Measurements from ENCODE around the gene PPP4R1.
A peak's percentile ranks its signal among the peaks of the same experiment; 100 is the strongest.
"Not testable (repeated sequence)": the region's sequence is repeated elsewhere in the genome, so short reads cannot be mapped to it uniquely, and the experiment has no call there.

PPP4R1 gene

DNA sequence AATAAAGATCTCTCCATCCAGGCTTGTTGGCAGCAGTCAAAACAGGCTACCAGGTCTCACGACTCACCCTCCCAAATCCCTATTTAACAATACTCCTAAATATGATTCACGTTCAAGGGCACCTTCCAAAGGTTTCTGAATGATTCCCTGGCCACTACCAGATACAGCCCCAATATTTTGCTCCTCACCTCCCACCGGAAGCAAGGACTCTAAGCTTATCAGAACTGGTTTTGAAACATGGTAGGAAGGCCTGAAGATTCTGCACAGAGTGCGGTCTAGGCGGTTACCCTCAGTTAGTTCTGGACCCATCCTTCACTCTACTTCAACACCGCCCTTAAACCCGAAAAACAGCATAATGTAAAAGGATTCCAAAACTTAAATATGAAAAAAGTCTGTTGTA, 5.2 kb downstream of the PPP4R1 start:
- Histone ChIP-seq H3K9me3 (ENCODE audit: control insufficient read depth, insufficient read depth, low read length) (no peaks in the 10 kb centered on the region), H3K4me1 (ENCODE audit: control insufficient read depth, insufficient read depth, low read length) (peaks cover 21% of the 10 kb centered on the region), H3K9ac (ENCODE audit: low read depth, low read length) (no peak overlapping the region), H3K4me3 (ENCODE audit: low read depth, low read length) (no peak overlapping the region), H3K27ac (ENCODE audit: low read depth, low read length) (peak overlapping the region; percentile 23), H3K27me3 (ENCODE audit: control insufficient read depth, insufficient read depth, low read length) (no peaks in the 10 kb centered on the region), H3K36me3 (ENCODE audit: control insufficient read depth, insufficient read depth, low read length) (peaks cover 12% of the 10 kb centered on the region)

- H3K9me3 ChIP-seq (ENCODE audit: control insufficient read depth, insufficient read depth, low read length): no peaks in the 10 kb centered on the region
- peak overlapping the region; percentile 23 for H3K27ac ChIP-seq (ENCODE audit: low read depth, low read length)
- no peaks in the 10 kb centered on the region for H3K27me3 ChIP-seq (ENCODE audit: control insufficient read depth, insufficient read depth, low read length)
- H3K36me3 ChIP-seq (ENCODE audit: control insufficient read depth, insufficient read depth, low read length): peaks cover 12% of the 10 kb centered on the region
- peaks cover 21% of the 10 kb centered on the region for H3K4me1 ChIP-seq (ENCODE audit: control insufficient read depth, insufficient read depth, low read length)
- H3K4me3 ChIP-seq (ENCODE audit: low read depth, low read length): no peak overlapping the region
- H3K9ac ChIP-seq (ENCODE audit: low read depth, low read length): no peak overlapping the region
These were observed 5.6 kb downstream of the PPP4R1 start for GRCh38 chr18:9608728-9609127.

DNA sequence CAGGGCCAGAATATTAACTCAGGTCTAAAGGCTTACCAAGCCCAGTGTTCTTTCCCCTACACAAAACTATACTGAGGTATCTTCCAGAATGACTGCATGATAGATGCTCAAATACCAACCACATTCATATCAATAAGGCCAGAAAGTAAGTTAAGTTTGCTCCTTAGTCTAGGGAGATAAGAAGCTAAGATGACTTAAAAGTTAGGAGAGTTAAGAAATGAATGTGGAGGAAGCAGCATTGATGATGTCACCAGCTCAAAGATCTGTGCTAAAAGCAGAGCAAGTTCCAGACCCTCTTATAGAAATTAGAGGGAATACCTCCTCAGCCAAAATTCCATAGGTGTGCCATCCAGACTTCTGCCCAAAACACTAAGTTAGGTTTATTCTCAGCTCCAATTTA, 6.1 kb downstream of the PPP4R1 start:
- H3K27me3 ChIP-seq (ENCODE audit: control insufficient read depth, insufficient read depth, low read length): no peaks in the 10 kb centered on the region
- H3K4me3 ChIP-seq (ENCODE audit: low read depth, low read length): no peak overlapping the region
- peaks cover 21% of the 10 kb centered on the region for H3K4me1 ChIP-seq (ENCODE audit: control insufficient read depth, insufficient read depth, low read length)
- H3K9ac ChIP-seq (ENCODE audit: low read depth, low read length): no peak overlapping the region
- H3K9me3 ChIP-seq (ENCODE audit: control insufficient read depth, insufficient read depth, low read length): no peaks in the 10 kb centered on the region
- peaks cover 12% of the 10 kb centered on the region for H3K36me3 ChIP-seq (ENCODE audit: control insufficient read depth, insufficient read depth, low read length)
- no peak overlapping the region for H3K27ac ChIP-seq (ENCODE audit: low read depth, low read length)

DNA sequence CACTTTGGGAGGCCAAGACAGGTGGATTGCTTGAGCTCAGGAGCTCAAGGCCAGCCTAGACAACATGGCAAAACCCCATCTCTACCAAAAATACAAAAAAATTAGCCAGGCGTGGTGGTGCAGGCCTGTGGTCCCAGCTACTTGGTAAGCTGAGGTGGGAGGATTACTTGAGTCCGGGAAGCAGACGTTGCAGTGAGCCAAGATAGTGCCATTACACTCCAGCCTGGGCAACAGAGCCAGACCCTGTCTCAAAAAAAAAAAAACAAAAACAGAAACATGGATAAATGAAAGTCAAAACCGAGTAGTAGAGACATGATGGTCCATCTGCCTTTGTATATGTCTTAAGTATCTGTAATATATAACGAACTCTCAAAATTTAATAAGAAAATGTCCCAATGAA, 7.2 kb downstream of the PPP4R1 start:
- not testable (repeated sequence) for H3K27ac ChIP-seq (ENCODE audit: low read depth, low read length); H3K4me3 ChIP-seq (ENCODE audit: low read depth, low read length); H3K9ac ChIP-seq (ENCODE audit: low read depth, low read length); H3K27me3 ChIP-seq (ENCODE audit: control insufficient read depth, insufficient read depth, low read length); H3K9me3 ChIP-seq (ENCODE audit: control insufficient read depth, insufficient read depth, low read length)
- Histone ChIP-seq H3K36me3 (ENCODE audit: control insufficient read depth, insufficient read depth, low read length) (peaks cover 12% of the 10 kb centered on the region), H3K4me1 (ENCODE audit: control insufficient read depth, insufficient read depth, low read length) (peaks cover 12% of the 10 kb centered on the region; the same call in 1 of the 2 replicates)

GRCh38 chr18:9606039-9606438, 8.3 kb downstream of the PPP4R1 start:
- Histone ChIP-seq H3K9ac (ENCODE audit: low read depth, low read length) (no peak overlapping the region), H3K9me3 (ENCODE audit: control insufficient read depth, insufficient read depth, low read length) (no peaks in the 10 kb centered on the region), H3K36me3 (ENCODE audit: control insufficient read depth, insufficient read depth, low read length) (peaks cover 4% of the 10 kb centered on the region; the same call in 1 of the 2 replicates), H3K27me3 (ENCODE audit: control insufficient read depth, insufficient read depth, low read length) (no peaks in the 10 kb centered on the region), H3K4me1 (ENCODE audit: control insufficient read depth, insufficient read depth, low read length) (peaks cover 12% of the 10 kb centered on the region; the same call in 1 of the 2 replicates), H3K27ac (ENCODE audit: low read depth, low read length) (no peak overlapping the region), H3K4me3 (ENCODE audit: low read depth, low read length) (no peak overlapping the region)

GRCh38 chr18:9604348-9604747, 10.0 kb downstream of the PPP4R1 start:
- no peak overlapping the region for H3K27ac ChIP-seq (ENCODE audit: low read depth, low read length)
- H3K36me3 ChIP-seq (ENCODE audit: control insufficient read depth, insufficient read depth, low read length): no peaks in the 10 kb centered on the region

GRCh38 chr18:9599328-9599727, 15.0 kb downstream of the PPP4R1 start:
- H3K36me3 ChIP-seq (ENCODE audit: control insufficient read depth, insufficient read depth, low read length): 0 out of 2 replicates have a peak, but pooled peaks cover 6% of the 10 kb centered on the region
- H3K4me1 ChIP-seq (ENCODE audit: control insufficient read depth, insufficient read depth, low read length): peaks cover 21% of the 10 kb centered on the region; the same call in 1 of the 2 replicates
- no peaks in the 10 kb centered on the region for H3K9me3 ChIP-seq (ENCODE audit: control insufficient read depth, insufficient read depth, low read length)
- H3K4me3 ChIP-seq (ENCODE audit: low read depth, low read length): no peak overlapping the region
- H3K27me3 ChIP-seq (ENCODE audit: control insufficient read depth, insufficient read depth, low read length): no peaks in the 10 kb centered on the region
- no peak overlapping the region for H3K27ac ChIP-seq (ENCODE audit: low read depth, low read length)
- H3K9ac ChIP-seq (ENCODE audit: low read depth, low read length): no peak overlapping the region

More at GRCh38 chr18:9604348-9604747, 10.0 kb downstream of the PPP4R1 start:
- no peaks in the 10 kb centered on the region for H3K9me3 ChIP-seq (ENCODE audit: control insufficient read depth, insufficient read depth, low read length)
- H3K4me3 ChIP-seq (ENCODE audit: low read depth, low read length): no peak overlapping the region
- H3K27me3 ChIP-seq (ENCODE audit: control insufficient read depth, insufficient read depth, low read length): no peaks in the 10 kb centered on the region
- H3K4me1 ChIP-seq (ENCODE audit: control insufficient read depth, insufficient read depth, low read length): peaks cover 5% of the 10 kb centered on the region; the same call in 1 of the 2 replicates
- H3K9ac ChIP-seq (ENCODE audit: low read depth, low read length): no peak overlapping the region

GRCh38 chr18:9597609-9598008, 16.8 kb downstream of the PPP4R1 start:
- Histone ChIP-seq H3K27me3 (ENCODE audit: control insufficient read depth, insufficient read depth, low read length) (no peaks in the 10 kb centered on the region), H3K27ac (ENCODE audit: low read depth, low read length) (no peak overlapping the region), H3K9ac (ENCODE audit: low read depth, low read length) (no peak overlapping the region), H3K4me3 (ENCODE audit: low read depth, low read length) (no peak overlapping the region), H3K4me1 (ENCODE audit: control insufficient read depth, insufficient read depth, low read length) (peaks cover 34% of the 10 kb centered on the region), H3K9me3 (ENCODE audit: control insufficient read depth, insufficient read depth, low read length) (no peaks in the 10 kb centered on the region), H3K36me3 (ENCODE audit: control insufficient read depth, insufficient read depth, low read length) (peaks cover 12% of the 10 kb centered on the region; the same call in 1 of the 2 replicates)

DNA sequence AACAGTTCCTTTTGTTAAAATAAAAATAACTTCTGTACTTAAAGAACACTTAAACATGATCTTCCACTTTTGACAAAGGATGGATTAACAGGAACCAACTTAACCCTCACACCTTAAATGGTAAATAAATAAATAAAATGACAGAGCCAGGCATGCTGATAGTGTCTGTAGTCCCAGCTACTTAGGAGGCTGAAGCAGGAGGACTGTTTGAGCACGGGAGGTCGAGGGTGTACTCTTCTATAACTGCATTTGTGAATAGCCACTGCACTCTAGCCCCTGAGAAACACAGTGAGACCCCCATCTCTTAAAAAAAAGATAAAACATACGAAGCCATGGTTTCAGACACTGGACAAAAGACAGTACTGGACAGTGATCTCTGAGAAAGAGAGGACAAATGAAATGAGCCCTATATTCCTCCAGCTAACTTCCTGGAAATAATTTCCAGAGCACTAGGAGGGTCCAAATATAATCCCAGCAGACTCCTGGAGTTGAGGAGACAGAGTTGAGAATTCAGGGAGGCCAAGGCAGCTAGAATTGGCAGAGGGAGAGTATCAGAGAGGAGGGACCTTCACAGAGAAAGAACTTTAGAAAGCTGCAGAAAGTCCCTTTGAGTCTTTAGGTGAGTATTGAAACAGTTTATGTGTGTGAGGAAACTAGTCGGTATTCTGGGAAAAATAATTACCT, 17.4 kb downstream of the PPP4R1 start:
- no peaks in the 10 kb centered on the region for H3K27me3 ChIP-seq (ENCODE audit: control insufficient read depth, insufficient read depth, low read length)
- peaks cover 18% of the 10 kb centered on the region; the same call in 1 of the 2 replicates for H3K36me3 ChIP-seq (ENCODE audit: control insufficient read depth, insufficient read depth, low read length)
- no peaks in the 10 kb centered on the region for H3K9me3 ChIP-seq (ENCODE audit: control insufficient read depth, insufficient read depth, low read length)
- no peak overlapping the region for H3K4me3 ChIP-seq (ENCODE audit: low read depth, low read length)
- peaks cover 34% of the 10 kb centered on the region for H3K4me1 ChIP-seq (ENCODE audit: control insufficient read depth, insufficient read depth, low read length)
- no peak overlapping the region for H3K27ac ChIP-seq (ENCODE audit: low read depth, low read length)
- H3K9ac ChIP-seq (ENCODE audit: low read depth, low read length): no peak overlapping the region

DNA sequence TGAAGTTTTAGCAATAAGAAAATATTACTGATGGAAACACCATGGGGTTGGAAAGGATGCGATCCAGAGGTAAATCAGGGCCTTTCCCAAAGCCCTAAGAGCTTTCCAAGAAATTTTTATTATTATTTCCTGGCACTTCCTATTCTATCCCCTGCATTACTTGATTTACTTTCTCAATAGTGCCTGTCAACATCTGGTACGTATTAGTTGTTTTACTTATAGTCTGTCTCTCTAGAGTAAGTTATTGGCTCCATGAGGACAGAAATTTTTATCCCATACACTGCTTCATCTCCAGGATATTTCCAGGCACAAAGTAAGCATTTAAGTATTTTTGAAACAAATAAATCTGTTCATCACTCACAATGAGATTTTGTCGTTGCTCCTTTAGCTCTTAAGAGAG, 18.1 kb downstream of the PPP4R1 start:
- Histone ChIP-seq H3K4me1 (ENCODE audit: control insufficient read depth, insufficient read depth, low read length) (peaks cover 34% of the 10 kb centered on the region), H3K36me3 (ENCODE audit: control insufficient read depth, insufficient read depth, low read length) (peaks cover 20% of the 10 kb centered on the region; the same call in 1 of the 2 replicates), H3K9me3 (ENCODE audit: control insufficient read depth, insufficient read depth, low read length) (no peaks in the 10 kb centered on the region), H3K27ac (ENCODE audit: low read depth, low read length) (no peak overlapping the region), H3K9ac (ENCODE audit: low read depth, low read length) (no peak overlapping the region), H3K4me3 (ENCODE audit: low read depth, low read length) (no peak overlapping the region), H3K27me3 (ENCODE audit: control insufficient read depth, insufficient read depth, low read length) (no peaks in the 10 kb centered on the region)

DNA sequence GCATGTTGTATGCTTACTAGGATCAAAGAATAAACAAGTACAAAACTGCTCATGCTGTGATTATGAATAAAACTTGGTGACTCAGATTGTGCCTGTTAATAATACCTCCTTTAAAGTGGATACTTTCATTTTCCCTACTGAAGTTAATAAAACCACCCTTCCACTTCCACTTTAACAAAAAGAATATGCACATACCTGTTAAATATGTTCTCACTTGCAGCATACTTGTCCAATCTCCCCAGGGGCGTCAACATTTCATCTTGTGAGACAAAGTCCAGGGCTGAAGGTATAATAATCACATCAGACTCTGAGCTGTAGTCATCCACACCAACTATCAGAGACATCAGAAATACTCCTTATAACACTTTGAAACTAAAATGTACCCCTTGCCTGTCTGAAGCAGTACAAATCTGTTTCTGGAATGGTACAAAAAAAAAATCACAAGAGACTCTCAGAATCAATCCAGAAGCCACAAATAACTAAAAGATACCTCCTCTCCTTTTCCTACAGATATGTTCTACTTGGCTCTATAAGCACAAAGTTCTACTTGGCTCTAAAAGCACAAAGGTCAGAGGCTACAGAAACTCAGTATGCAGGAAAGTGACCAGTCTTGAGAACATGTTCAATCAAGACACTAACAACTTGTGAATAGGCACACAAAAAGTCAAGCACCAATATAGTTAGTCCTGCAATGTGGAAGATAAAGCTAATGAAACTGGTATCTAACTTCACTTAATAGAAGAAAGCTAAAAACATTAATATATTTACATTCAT, 19.3 kb downstream of the PPP4R1 start:
- no peak overlapping the region for H3K9ac ChIP-seq (ENCODE audit: low read depth, low read length)
- H3K9me3 ChIP-seq (ENCODE audit: control insufficient read depth, insufficient read depth, low read length): no peaks in the 10 kb centered on the region
- H3K4me3 ChIP-seq (ENCODE audit: low read depth, low read length): no peak overlapping the region
- H3K27ac ChIP-seq (ENCODE audit: low read depth, low read length): no peak overlapping the region
- no peaks in the 10 kb centered on the region for H3K27me3 ChIP-seq (ENCODE audit: control insufficient read depth, insufficient read depth, low read length)
- H3K36me3 ChIP-seq (ENCODE audit: control insufficient read depth, insufficient read depth, low read length): peaks cover 30% of the 10 kb centered on the region
- H3K4me1 ChIP-seq (ENCODE audit: control insufficient read depth, insufficient read depth, low read length): peaks cover 34% of the 10 kb centered on the region

All from HUES48 (cell line).